Measurements from ENCODE around the gene GNA14. TPM values are rescaled to one million over a fixed set of nuclear protein-coding genes. Genes with fewer than 3 reads are reported as not detected.

Gene GNA14
- total and polyA plus RNA-seq, 2 of the 8 experiments (the other 6 are each of a cell fraction or from before 2014, with no cell fraction given): 3.4 to 6.3 TPM

GRCh38 chr9:77546376-77546950 is 101.7 kb downstream of the GNA14 start:
- Histone ChIP-seq H2BK15ac (ENCODE audit: low read length) (no peak overlapping the region), H2BK5ac (ENCODE audit: low read depth, low read length) (no peak overlapping the region), H3K79me1 (ENCODE audit: low read depth, low read length) (no peaks in the 10 kb centered on the region), H3K4me2 (ENCODE audit: insufficient read depth in 1 of 2, low read depth in 2 of 2, low read length in 2 of 2) (no peak overlapping the region), H3K4me1 (replicated peaks in 1 of 4; ENCODE audit: control insufficient read depth in 3 of 4, insufficient read depth in 4 of 4, low read length in 3 of 4) (peaks cover 0 to 5% (median 0%) of the 10 kb centered on the region in 4 experiments; a peak in 1 of 7 replicates), H4K5ac (ENCODE audit: insufficient read length, low read depth, low read length) (no peak overlapping the region), H3K23ac (ENCODE audit: insufficient read length) (no peak overlapping the region), H3K56ac (replicated peaks; ENCODE audit: insufficient read length, low read depth, low read length) (no peak overlapping the region), H2BK12ac (ENCODE audit: low read depth, low read length) (no peak overlapping the region), H3K36me3 (ENCODE audit: control insufficient read depth in 2 of 4, insufficient read depth in 4 of 4, low read length in 3 of 4) (no peaks in the 10 kb centered on the region), H2AFZ (ENCODE audit: low read length) (no peak overlapping the region), H4K20me1 (replicated peaks in 1 of 2; ENCODE audit: control insufficient read depth in 1 of 2, insufficient read depth in 2 of 2, low read length in 2 of 2) (no peaks in the 10 kb centered on the region), H4K91ac (replicated peaks; ENCODE audit: insufficient read length, low read length) (no peak overlapping the region), H3K79me2 (ENCODE audit: control insufficient read depth in 1 of 2, insufficient read depth in 2 of 2, low read length in 2 of 2) (no peaks in the 10 kb centered on the region), H3K4me3 (ENCODE audit: extremely low read depth in 1 of 4, insufficient read depth in 2 of 4, low read depth in 3 of 4, low read length in 4 of 4) (no peak overlapping the region), H3K9me3 (ENCODE audit: insufficient read depth in 2 of 2, low read depth in 1 of 2, low read length in 1 of 2) (peaks cover 6% of the 10 kb centered on the region in 2 experiments; a peak in 1 of 4 replicates), H3K27ac (ENCODE audit: low read depth, low read length) (no peak overlapping the region), H3K27me3 (replicated peaks in 1 of 4; ENCODE audit: control insufficient read depth in 3 of 4, extremely low read depth in 1 of 4, insufficient read depth in 3 of 4, low read length in 3 of 4) (no peaks in the 10 kb centered on the region), H4K8ac (ENCODE audit: extremely low read depth, insufficient read depth, low read length) (no peak overlapping the region), H3K18ac (ENCODE audit: extremely low read depth, low read length) (no peak overlapping the region), H2AK5ac (ENCODE audit: low read depth, low read length) (no peak overlapping the region), H3K23me2 (ENCODE audit: low read depth, low read length) (no peaks in the 10 kb centered on the region), H2BK120ac (replicated peaks; ENCODE audit: low read depth, low read length) (no peak overlapping the region), H2BK20ac (ENCODE audit: low read length) (no peak overlapping the region), H3K4ac (replicated peaks; ENCODE audit: insufficient read length, low read depth, low read length) (no peak overlapping the region), H3K14ac (ENCODE audit: insufficient read length) (no peak overlapping the region), H3K9ac (replicated peaks in 1 of 4; ENCODE audit: extremely low read depth in 1 of 4, low read depth in 3 of 4, low read length in 3 of 4) (no peak overlapping the region)
- no peak for DNase-seq (ENCODE audit: low read depth in 1 of 2, low spot score in 2 of 2)
- CTCF ChIA-PET (ENCODE audit: partially characterized antibody): interaction anchor here (0.8 to 1.1 kb wide), 2 partner anchors 17 to 103 kb away, joined by 3 to 4 read pairs; no protein-coding TSS in a partner anchor
- WGBS, 2 experiments (ENCODE audit: extremely low coverage in 1 of 2, insufficient coverage in 1 of 2, insufficient read length in 1 of 2, insufficient replicate concordance in 2 of 2, low coverage in 1 of 2, low lambda C conversion rate in 2 of 2, missing lambda C conversion rate in 1 of 2): 89% methylated on average over 5 of the region's 5 CpGs; no CpG with 5 or more reads in 1 of the 2 experiments
- TF ChIP-seq ZNF274 (IDR thresholded peaks at IDR 0.05; ENCODE audit: borderline replicate concordance, extremely low read depth, low read length): no peak
- no peak for TF ChIP-seq USF2 (IDR thresholded peaks at IDR 0.05; ENCODE audit: low read length)
- TF ChIP-seq TAF7 (optimal IDR thresholded peaks at IDR 0.05; ENCODE audit: borderline replicate concordance, low read depth, low read length): no peak
- TF ChIP-seq KDM1A (IDR thresholded peaks at IDR 0.05; ENCODE audit: borderline replicate concordance, low read length): no peak
- no peak for TF ChIP-seq RXRA (IDR thresholded peaks at IDR 0.05; ENCODE audit: insufficient read depth, low read depth, low read length)
- no peak for TF ChIP-seq CHD1 (IDR thresholded peaks at IDR 0.05; ENCODE audit: low read depth, low read length)
- no peak for TF ChIP-seq PHF8 (conservative IDR thresholded peaks at IDR 0.05; ENCODE audit: low read depth, low read length)
- no peak for TF ChIP-seq CBX5 (IDR thresholded peaks at IDR 0.05; ENCODE audit: low read depth, low read length)
- TF ChIP-seq JUND (IDR thresholded peaks at IDR 0.05; ENCODE audit: low read length): no peak
- TF ChIP-seq TAF1 (IDR thresholded peaks at IDR 0.05; ENCODE audit: low read depth, low read length): no peak
- TF ChIP-seq JUN (IDR thresholded peaks at IDR 0.05; ENCODE audit: low read depth, low read length): no peak
- TF ChIP-seq HDAC6 (IDR thresholded peaks at IDR 0.05; ENCODE audit: low read depth, low read length): no peak
- TF ChIP-seq GTF2F1 (IDR thresholded peaks at IDR 0.05; ENCODE audit: borderline replicate concordance, low read depth, low read length): no peak
- no peak for FAIRE-seq
- POLR2A ChIA-PET (ENCODE audit: partially characterized antibody): interaction anchor here (0.6 kb wide), 1 partner anchor 13 kb away, joined by 3 read pairs; no protein-coding TSS in a partner anchor

Measured in H1 (cell line).